Astrocyte of the hippocampus (primary cell): ENCODE data around the gene CRTAC1.

Experiments used
- DNase-seq: peaks from one replicate; pipeline ENCODE4 v3.0.0; 2011; ENCODE audit warnings: low read depth, low spot score

Gene CRTAC1, protein sequence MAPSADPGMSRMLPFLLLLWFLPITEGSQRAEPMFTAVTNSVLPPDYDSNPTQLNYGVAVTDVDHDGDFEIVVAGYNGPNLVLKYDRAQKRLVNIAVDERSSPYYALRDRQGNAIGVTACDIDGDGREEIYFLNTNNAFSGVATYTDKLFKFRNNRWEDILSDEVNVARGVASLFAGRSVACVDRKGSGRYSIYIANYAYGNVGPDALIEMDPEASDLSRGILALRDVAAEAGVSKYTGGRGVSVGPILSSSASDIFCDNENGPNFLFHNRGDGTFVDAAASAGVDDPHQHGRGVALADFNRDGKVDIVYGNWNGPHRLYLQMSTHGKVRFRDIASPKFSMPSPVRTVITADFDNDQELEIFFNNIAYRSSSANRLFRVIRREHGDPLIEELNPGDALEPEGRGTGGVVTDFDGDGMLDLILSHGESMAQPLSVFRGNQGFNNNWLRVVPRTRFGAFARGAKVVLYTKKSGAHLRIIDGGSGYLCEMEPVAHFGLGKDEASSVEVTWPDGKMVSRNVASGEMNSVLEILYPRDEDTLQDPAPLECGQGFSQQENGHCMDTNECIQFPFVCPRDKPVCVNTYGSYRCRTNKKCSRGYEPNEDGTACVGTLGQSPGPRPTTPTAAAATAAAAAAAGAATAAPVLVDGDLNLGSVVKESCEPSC

DNA sequence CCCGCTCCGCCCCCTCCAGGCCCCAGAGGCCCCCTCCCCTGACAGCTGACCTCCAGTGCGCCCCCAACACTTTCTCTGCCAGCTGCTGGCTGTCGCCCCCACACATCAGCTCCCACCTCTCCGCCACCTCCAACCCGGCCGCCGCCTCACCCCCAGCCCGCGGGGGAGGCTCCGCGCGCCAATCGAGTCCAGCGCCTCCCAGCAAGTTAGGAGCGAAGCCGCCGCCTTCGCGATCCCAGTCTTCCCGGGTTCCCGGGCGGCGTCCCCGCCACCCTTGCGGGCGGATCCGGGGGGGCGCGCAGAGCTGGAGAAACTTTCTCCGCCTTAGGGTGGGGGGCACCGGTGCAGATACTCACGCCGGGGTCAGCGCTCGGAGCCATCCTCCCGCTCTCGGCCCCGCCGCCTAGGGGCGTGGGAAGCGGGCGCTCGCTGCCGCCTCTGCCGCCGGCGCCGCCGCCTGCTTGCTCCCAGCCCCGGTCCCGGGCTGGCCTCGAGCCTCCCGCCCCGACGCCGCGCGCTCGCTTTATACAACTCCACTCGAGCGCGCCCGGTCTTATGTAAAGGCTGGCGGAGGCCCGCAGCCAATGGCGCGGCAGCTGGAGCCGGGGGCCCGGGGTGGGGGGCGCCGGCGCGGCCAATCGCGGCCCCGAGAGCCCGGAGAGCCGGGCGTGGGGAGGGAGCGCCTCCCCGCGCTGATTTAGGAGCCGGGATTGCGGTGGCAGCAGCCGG lies at the start of gene CRTAC1:
Gene CRTAC1, minus strand, starts transcription at position 529 of the 729 bp plus-strand sequence. Its CDS starts 149 bp downstream, at position 380.
- DNase-seq = peak; percentile 71

DNA sequence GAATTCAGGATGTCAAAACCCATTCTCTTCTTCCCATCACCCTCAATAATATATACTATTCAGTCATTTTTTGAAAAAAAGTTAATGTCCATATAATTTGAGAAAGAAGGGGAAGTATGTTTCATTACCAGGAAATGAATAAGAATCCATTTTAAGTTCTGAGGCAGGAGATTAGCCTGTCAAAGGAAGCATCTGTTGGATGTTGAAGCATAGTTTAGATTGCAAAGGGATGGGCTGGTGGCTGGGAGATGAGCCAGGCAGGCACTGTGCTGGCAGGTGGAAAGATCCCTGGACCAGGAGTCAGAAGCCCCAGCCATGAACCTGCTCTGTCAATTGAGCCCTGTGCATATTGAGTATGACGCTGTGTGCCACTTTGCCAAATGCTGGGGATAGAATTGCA lies 48.4 kb upstream of the CRTAC1 start:
- no peak for DNase-seq

DNA sequence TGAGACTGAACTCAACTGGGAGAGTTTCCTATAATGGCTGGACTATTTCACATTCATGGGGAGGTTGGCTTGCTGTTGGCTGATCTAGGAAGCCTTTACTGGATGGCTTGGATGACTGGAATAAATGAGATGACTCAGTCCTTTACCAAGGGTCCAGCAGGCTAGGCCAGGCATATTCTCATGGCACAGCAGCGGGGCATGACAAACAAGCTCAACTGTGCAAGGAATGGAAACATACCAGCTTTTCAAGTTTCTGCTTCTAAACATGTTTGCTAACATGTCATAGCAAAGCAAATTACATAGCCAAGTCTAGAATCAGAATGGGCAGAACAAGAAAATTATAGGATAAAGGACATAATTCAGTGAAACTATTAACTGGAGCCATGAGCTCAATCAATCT lies 46.8 kb upstream of the CRTAC1 start:
- DNase-seq = no peak

DNA sequence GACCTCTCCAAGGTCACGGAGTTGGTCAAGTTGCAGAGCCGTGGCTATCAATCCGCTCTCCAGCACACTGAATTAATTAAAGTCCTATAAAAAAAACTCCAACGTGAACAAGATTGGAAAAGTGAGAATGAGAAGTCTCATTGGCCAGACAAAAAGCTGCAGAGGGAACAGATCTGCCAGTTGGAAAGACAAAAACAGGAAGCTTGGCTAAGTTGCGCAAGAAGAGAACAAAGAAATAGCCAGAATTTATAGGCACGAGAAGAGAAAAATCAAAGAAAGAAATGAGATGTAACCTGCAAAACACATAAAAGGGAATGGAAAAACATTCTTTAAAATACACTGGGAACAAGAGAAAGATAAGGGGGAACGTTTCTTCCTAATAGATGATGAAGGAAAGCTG lies 45.7 kb upstream of the CRTAC1 start:
- DNase-seq = no peak

DNA sequence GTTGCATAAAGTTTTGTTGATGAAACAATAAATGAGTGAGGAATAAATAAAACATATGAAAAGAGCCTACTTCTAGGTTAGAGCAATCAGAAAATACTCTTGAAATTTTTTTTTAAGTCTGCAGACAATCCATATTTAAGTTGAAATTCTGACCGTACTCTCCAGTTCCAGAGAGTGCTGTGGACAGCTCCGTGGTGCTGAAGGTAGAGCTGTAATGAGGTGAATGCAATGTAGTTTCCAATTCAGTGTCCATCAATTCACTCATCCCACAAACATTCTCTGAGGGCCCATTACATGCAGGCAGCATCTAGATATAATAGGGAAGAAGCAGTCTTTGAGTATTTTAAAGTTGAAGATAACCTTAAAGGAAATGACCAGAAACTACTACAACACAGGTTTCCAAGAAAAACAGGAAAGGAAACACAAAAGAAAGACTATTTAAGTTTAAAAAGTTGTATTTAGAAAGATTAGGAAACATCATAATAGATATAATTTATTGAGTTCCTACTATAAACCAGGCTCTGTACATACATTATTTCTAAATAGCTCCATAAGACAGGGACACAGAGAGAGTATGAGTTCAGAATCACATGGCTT lies 44.0 kb upstream of the CRTAC1 start:
- peak; percentile 49 for DNase-seq

DNA sequence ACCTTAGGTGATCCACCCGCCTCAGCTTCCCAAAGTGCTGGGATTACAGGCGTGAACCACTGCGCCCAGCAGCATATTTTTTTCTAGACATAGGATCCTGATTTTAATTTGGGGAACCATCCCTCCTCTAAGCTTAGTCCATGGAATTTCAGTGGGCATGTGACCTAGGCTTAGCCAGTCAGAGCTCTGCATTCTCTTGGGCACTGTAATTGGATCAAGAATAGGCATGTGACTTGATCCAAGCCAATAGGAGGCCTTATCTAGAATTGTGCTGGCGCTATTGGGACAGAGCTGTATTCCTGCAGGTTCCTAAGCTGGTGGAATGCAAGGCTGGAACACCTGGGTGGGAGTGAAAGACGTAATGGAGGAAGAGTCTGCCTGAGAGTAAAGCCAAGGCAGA lies 36.7 kb upstream of the CRTAC1 start:
- DNase-seq = no peak

DNA sequence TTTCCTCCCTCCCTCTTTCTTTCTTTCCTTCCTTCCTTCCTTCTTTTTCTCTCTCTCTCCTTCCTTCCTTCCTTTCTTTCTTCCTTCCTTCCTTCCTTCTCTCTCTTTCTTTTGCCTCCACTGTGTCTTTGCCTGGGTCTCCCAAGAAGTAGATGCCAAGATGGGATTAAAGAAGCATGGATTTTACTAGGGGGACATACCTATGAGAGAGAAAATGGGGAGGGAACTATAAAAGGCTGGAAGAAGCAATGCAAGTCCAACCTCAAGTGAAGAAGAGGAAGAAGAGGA lies 33.3 kb upstream of the CRTAC1 start:
- no peak for DNase-seq

DNA sequence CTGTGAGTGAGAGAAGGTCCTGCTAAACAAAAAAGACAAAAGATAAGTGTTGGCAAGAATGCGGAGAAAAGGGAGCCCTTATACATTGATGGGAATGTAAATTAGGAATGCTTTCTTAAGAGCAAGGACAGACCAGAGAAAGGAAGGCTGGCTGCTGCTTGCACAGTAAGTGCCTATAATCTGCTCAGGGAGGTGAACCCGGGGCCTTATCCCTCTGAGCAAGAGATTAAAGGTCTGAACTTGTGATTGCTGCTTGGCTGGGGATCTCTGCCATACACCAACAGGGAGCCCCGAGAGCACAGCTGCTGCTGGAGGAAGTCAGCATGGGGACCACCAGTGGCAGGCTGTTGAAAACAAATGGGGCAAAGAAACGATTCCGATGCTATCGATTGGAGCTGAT lies 32.0 kb upstream of the CRTAC1 start:
- DNase-seq = no peak

DNA sequence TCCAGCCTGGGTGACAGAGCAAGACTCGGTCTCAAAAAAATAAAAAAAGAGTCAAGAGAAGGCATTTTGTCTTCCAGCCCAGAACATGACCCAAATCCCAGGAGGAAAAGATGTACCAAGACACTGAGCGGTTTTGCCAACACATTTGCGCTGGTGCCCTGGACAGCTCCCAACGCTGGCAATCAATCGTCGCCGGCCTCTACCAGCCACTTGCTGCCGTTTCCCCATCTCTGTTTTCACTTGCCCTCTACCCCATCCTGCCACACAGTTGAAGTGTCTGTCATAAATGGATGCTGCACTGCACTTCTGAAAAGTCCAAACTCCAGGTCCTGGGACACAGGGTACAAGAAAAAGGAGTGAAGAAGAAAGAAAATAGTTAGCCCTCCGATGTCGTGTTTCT lies 29.7 kb upstream of the CRTAC1 start:
- no peak for DNase-seq

DNA sequence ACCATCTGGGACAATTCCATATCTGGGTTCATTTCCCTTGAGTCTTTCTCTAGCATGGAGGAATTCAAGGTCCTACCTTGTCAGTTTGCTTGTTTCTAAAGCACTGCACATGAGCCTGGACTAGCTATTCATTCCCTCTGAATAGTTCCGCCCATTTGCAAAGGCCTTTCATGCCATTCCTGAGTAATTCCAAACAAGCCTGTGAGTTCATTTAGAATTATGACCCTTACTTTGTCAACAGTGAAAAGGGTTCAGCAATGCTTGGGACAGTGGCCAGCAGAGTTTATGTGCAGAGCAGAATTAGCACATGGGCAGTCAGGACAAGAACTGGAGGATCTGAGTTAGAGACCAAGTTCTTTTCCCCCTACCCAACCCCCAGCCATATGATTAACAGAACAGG lies 27.9 kb upstream of the CRTAC1 start:
- no peak for DNase-seq

DNA sequence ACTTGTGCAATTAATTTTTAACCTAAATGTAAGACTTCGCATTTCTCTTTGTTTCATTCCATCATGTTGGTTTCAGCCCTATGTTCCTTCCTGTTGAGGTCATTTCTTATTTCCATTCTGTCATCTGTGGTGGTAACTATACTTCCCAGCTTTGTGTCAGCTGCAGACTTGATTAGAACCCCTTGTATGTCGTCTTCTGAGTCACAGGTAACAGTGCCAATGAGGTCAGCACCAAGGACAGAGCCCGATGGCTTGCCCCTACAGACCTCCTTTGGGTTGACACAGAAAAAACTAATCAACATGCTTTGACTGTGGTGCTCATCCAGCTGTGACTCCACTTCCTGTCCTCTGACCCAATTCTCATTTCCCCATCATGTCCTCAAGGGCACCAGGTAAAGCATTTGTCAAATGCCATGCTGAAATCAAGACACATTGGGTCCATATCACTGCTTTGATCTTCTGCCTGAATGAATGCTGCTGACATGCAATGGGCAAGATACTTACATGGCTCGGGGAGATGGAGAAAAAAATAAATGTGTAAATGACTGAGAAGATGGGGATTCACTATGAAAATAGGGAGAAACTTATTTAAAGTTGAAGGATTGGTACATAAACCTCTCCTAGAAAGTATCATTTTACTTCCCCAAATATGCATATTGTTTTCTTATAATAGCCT lies 25.6 kb upstream of the CRTAC1 start:
- DNase-seq = peak; percentile 50

DNA sequence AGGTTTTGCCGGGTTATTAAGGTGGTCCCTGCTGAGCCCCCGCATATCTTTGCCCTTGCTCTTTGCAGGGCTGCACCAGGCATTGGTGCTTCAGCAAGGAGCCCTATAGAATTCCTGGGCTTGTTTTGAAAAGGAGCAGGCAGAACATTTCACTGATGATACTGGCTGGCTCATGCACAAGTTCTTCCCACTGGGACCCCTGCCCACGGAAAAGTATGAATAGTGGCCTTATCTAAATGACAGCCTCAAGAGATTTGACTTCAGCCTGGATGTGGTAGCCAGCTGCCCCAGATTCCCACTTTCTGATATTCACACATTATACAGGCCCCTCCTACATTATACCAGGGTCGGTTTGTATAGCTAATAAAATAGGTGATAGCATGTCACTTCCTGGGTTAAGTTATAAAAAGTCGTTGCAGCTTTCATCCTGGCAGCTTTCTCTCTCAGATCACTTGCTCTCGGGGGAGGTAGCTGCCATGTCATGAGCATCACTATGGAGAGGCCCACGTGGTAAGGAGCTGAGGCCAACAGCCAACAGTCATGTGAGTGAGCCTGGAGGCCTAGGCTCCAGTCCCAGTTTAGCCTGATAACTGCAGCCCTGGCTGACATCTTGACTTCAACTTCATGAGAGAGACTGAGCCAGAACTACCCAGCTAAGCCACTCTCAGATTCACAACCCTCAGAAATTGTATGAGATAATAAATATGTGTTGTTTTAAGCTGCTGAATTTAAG lies 16.8 kb upstream of the CRTAC1 start:
- no peak for DNase-seq

DNA sequence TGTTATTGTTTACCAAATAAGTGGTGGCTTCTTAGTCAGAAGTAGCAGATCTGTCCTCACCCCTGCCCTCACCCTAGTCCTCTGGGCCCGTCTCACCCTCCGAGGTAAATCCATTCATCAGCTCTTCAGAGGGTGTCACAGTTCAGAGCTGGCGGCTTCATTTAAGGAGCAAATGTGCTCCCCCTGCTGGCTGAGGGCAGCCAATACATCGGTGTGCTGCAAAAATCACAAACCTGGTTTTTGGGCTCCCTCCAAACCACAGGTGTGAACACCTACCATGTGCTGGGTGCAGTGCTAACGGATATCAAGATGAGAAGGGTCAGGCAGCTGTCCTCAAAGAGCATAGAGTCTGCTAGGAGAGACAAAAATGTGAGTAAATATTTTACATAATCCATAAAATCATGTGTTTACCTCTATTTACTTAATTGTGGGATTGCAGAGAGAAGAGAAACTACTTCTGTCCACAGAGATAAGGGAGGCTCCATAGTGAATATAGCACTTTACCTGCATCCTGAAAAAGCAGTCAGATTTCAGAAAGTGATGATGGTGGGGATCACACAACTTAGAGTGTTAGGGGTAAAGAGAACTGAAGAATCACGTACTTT lies 15.5 kb upstream of the CRTAC1 start:
- DNase-seq = peak; percentile 70

DNA sequence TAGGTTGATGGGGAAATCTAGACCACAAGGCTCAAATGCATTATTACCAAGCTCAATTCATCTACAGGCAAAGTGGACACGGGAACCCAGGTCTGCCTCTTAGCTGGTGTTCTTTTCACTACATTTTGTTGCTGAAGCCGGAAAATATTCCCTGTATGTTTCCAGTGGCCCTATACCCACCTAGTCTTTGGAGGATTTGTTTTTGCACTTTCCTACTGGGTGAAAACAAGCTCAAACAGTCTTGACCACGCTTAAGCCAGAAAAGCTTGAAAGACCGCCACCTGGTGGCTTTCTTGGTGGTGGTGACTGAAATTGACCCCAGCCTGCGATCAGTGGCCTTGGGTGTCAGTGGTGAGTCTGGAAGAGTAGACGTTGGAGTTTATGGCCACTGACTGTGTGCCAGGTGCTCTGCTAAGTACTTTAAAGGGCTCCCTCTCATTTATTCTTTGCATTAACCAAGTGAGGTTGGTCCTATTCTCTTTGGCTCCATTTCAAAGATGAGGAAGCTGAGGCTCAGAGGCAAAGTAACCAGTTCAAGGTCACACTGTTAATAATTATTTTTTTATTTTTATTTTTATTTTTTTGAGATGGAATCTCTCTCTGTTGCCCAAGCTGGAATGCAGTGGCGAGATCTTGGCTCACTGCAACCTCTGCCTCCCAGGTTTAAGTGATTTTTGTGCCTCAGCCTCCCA lies 11.1 kb upstream of the CRTAC1 start:
- peak; percentile 73 for DNase-seq

DNA sequence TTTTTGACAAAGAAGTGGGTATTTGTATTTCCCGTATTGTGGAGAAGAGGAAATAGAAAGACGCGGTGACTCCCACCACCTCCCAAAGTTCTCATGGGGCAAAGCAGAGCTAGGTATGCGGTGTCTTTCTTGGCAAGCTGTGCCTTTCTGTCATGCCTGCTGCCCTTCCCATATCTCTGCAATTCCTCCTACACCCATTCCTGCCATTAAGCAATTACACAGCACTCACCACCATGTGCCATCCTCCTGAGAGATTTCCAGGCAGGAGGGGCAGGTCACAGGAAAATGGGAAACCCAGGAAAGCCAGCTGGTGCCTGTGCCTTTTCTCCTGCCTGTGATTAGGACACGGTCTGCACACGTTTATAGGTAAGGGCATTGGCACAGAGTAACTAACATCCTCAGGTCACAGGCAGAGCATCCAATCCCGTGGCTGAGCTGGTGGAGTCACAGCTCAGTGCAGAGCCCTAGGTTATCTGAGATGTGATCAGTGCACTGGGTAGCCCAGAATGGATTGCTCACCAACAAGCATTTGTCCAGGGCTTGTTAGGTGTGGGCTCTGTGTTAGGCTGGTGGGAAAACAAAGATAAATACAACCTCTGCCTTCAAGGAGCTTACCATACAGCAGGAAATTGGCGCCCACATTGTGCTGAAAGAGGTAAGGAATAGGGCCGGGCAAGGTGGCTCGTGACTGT lies 9.4 kb upstream of the CRTAC1 start:
- no peak for DNase-seq

DNA sequence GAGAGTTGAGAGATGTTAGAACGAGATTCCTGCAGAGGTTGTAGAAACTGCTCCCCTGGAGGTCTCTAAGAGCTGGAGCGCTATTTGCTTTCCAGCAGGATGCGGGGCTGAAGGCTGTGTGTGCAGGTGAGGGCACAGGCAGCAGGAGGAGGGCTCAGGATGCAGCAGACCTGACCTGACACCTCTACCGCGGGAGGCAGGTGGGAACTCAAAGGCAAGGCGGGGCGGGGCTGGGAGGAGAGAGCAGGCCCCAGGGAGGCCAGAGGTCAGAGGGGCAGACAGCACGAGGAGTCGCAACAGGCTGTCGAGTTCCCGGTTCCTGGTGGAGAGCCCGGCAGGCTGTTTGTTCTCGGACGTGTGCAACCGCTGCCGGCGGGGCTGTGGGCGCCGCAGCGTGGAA lies 7.9 kb upstream of the CRTAC1 start:
- no peak for DNase-seq

DNA sequence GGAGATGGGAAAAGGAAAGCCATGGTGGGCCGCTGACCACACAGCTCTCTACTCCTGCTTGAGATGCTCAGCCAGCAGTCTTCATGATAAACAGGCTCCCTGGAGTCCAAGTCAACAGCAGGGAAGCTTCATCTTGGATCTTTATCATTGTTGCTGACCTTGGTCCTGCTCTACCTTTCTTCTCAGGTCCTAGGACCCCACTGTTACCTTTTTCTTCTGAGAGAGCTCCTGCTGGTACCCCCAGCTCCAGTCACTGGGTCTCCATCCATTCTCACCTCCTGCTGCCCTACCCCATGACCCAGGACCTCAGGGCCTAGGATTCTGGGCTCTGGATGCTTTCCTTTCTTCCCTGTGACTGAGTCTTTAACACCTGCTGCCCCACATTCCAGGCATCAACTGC lies 5.2 kb upstream of the CRTAC1 start:
- DNase-seq = no peak

DNA sequence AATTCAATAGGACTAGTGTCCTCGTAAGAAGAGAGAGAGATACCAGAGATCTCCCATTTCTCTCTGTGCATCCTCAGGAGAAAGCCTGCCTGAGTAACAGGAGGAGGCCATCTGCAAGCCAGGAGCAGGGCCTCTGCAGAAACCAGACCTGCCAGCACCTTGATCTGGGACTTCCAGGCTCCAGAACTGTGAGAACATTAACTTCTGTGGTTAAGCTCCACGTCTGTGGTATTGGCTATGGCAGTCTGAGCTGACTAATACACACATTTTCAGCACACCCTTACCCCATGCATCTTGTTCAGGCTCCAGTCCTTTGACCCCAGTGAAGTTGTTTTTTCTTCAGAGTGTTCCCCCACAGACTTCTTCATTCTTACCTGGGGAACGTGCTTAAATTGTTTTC lies 3.1 kb upstream of the CRTAC1 start:
- peak; percentile 8 for DNase-seq

DNA sequence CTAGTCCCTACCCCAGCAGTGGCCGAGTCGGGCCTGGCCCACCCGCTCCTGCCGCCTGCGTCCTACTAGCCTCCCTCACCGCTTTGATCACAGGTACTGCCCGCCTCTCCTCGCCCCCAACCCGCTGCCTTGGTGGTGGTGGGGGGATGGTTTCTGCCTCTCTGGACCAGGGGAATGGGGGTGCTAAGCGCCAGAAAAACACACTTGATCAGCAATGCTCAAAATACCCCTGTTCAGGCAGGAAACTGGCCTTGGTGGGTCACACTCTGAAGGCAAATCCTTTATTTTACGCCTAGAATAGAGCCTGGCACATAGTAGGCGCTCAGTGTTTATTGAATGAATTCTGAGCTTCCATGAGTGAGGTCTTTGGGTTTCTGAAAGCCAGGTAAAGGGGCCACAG lies 1.0 kb upstream of the CRTAC1 start:
- no peak for DNase-seq
